ENCODE results near the gene C20orf144.

Gene C20orf144

GRCh38 chr20:33676121-33676520 is 14.0 kb downstream of the C20orf144 start:
- Histone ChIP-seq H2AFZ (ENCODE audit: low read depth, low read length) (no peak overlapping the region), H3K27me3 (ENCODE audit: control insufficient read depth in 1 of 2, insufficient read depth in 1 of 2, low read length in 2 of 2) (no peaks in the 10 kb centered on the region), H3K79me1 (replicated peaks; ENCODE audit: low read length, poor library complexity, severe bottlenecking) (peaks cover 11% of the 10 kb centered on the region), H3K14ac (ENCODE audit: low read length in 2 of 2) (no peak overlapping the region), H2AK5ac (ENCODE audit: low read length, severe bottlenecking) (no peak overlapping the region), H2BK5ac (ENCODE audit: low read depth, low read length, poor library complexity, severe bottlenecking) (no peak overlapping the region), H3K23ac (ENCODE audit: low read length in 2 of 2) (no peak overlapping the region), H3K9ac (ENCODE audit: low read length) (peak overlapping the region; percentile 77), H3K9me3 (ENCODE audit: control insufficient read depth, low read length) (no peaks in the 10 kb centered on the region), H2BK15ac (ENCODE audit: low read depth, poor library complexity, severe bottlenecking) (no peak overlapping the region), H3K4me1 (ENCODE audit: control insufficient read depth, insufficient read depth, low read depth, low read length) (peaks cover 38% of the 10 kb centered on the region), H2BK120ac (ENCODE audit: low read depth, low read length) (no peak overlapping the region), H3K27ac (ENCODE audit: low read length, poor library complexity, severe bottlenecking) (no peak overlapping the region), H3K4me3 (ENCODE audit: insufficient read depth in 1 of 2, low read depth in 1 of 2, low read length in 2 of 2) (no peak overlapping the region), H3K18ac (ENCODE audit: low read depth in 1 of 2, low read length in 2 of 2) (no peak overlapping the region), H4K8ac (ENCODE audit: low read length) (no peak overlapping the region), H4K91ac (ENCODE audit: low read length) (no peak overlapping the region), H3K36me3 (ENCODE audit: control insufficient read depth in 1 of 2, insufficient read depth in 2 of 2, low read depth in 1 of 2, low read length in 2 of 2) (peaks cover 14 to 16% of the 10 kb centered on the region in 2 experiments), H3K4ac (ENCODE audit: low read depth in 1 of 2, low read length in 2 of 2) (no peak overlapping the region), H3K4me2 (ENCODE audit: low read length, poor library complexity, severe bottlenecking) (no peak overlapping the region), H2BK12ac (ENCODE audit: low read length in 2 of 2) (no peak overlapping the region)
- WGBS = 93% methylated on average over 9 of the region's 11 CpGs
- no peak for DNase-seq

GRCh38 chr20:33676652-33677645 is 14.8 kb downstream of the C20orf144 start:
- no peaks in the 10 kb centered on the region for H3K27me3 ChIP-seq (ENCODE audit: control insufficient read depth in 1 of 2, insufficient read depth in 1 of 2, low read length in 2 of 2)
- no peak overlapping the region for H4K91ac ChIP-seq (ENCODE audit: low read length)
- no peak overlapping the region for H2BK15ac ChIP-seq (ENCODE audit: low read depth, poor library complexity, severe bottlenecking)
- H3K23ac ChIP-seq (ENCODE audit: low read length in 2 of 2) = no peak overlapping the region
- H3K4ac ChIP-seq (ENCODE audit: low read depth in 1 of 2, low read length in 2 of 2) = no peak overlapping the region
- no peaks in the 10 kb centered on the region for H3K9me3 ChIP-seq (ENCODE audit: control insufficient read depth, low read length)
- no peak overlapping the region for H3K18ac ChIP-seq (ENCODE audit: low read depth in 1 of 2, low read length in 2 of 2)
- no peak overlapping the region for H3K14ac ChIP-seq (ENCODE audit: low read length in 2 of 2)
- H3K4me3 ChIP-seq (ENCODE audit: insufficient read depth in 1 of 2, low read depth in 1 of 2, low read length in 2 of 2) = no peak overlapping the region
- peaks cover 5 to 8% of the 10 kb centered on the region in 2 experiments for H3K36me3 ChIP-seq (ENCODE audit: control insufficient read depth in 1 of 2, insufficient read depth in 2 of 2, low read depth in 1 of 2, low read length in 2 of 2)
- no peak overlapping the region for H2BK12ac ChIP-seq (ENCODE audit: low read length in 2 of 2)
- no peak overlapping the region for H2AK5ac ChIP-seq (ENCODE audit: low read length, severe bottlenecking)
- H4K8ac ChIP-seq (ENCODE audit: low read length) = no peak overlapping the region
- no peak overlapping the region for H3K4me2 ChIP-seq (ENCODE audit: low read length, poor library complexity, severe bottlenecking)
- H3K79me1 ChIP-seq (replicated peaks; ENCODE audit: low read length, poor library complexity, severe bottlenecking) = peaks cover 7% of the 10 kb centered on the region
- 96% methylated on average over 19 of the region's 31 CpGs for WGBS
- peaks cover 31% of the 10 kb centered on the region for H3K4me1 ChIP-seq (ENCODE audit: control insufficient read depth, insufficient read depth, low read depth, low read length)
- no peak overlapping the region for H3K27ac ChIP-seq (ENCODE audit: low read length, poor library complexity, severe bottlenecking)
- no peak overlapping the region for H3K9ac ChIP-seq (ENCODE audit: low read length)
- DNase-seq = no peak
- H2BK5ac ChIP-seq (ENCODE audit: low read depth, low read length, poor library complexity, severe bottlenecking) = no peak overlapping the region
- no peak overlapping the region for H2AFZ ChIP-seq (ENCODE audit: low read depth, low read length)
- no peak overlapping the region for H2BK120ac ChIP-seq (ENCODE audit: low read depth, low read length)

- Histone ChIP-seq H3K27me3 (ENCODE audit: control insufficient read depth in 1 of 2, insufficient read depth in 1 of 2, low read length in 2 of 2) (no peaks in the 10 kb centered on the region), H2BK5ac (ENCODE audit: low read depth, low read length, poor library complexity, severe bottlenecking) (no peak overlapping the region), H2AK5ac (ENCODE audit: low read length, severe bottlenecking) (no peak overlapping the region), H2BK15ac (ENCODE audit: low read depth, poor library complexity, severe bottlenecking) (no peak overlapping the region), H4K8ac (ENCODE audit: low read length) (no peak overlapping the region), H3K9me3 (ENCODE audit: control insufficient read depth, low read length) (no peaks in the 10 kb centered on the region), H3K23ac (ENCODE audit: low read length in 2 of 2) (no peak overlapping the region), H3K4ac (ENCODE audit: low read depth in 1 of 2, low read length in 2 of 2) (no peak overlapping the region), H2BK120ac (ENCODE audit: low read depth, low read length) (no peak overlapping the region), H3K27ac (ENCODE audit: low read length, poor library complexity, severe bottlenecking) (no peak overlapping the region), H2BK12ac (ENCODE audit: low read length in 2 of 2) (no peak overlapping the region), H3K9ac (ENCODE audit: low read length) (peak overlapping the region; percentile 22), H3K79me1 (replicated peaks; ENCODE audit: low read length, poor library complexity, severe bottlenecking) (peaks cover 11% of the 10 kb centered on the region), H4K91ac (ENCODE audit: low read length) (peak overlapping the region; percentile 22), H3K18ac (ENCODE audit: low read depth in 1 of 2, low read length in 2 of 2) (no peak overlapping the region), H3K4me2 (ENCODE audit: low read length, poor library complexity, severe bottlenecking) (no peak overlapping the region), H3K4me1 (ENCODE audit: control insufficient read depth, insufficient read depth, low read depth, low read length) (peaks cover 19% of the 10 kb centered on the region), H3K4me3 (ENCODE audit: insufficient read depth in 1 of 2, low read depth in 1 of 2, low read length in 2 of 2) (no peak overlapping the region), H3K14ac (ENCODE audit: low read length in 2 of 2) (no peak overlapping the region), H2AFZ (ENCODE audit: low read depth, low read length) (no peak overlapping the region), H3K36me3 (ENCODE audit: control insufficient read depth in 1 of 2, insufficient read depth in 2 of 2, low read depth in 1 of 2, low read length in 2 of 2) (peaks cover 3 to 7% of the 10 kb centered on the region in 2 experiments)
- no peak for DNase-seq
- 96% methylated on average over 15 of the region's 15 CpGs for WGBS
Observed at GRCh38 chr20:33677991-33678702, 16.0 kb downstream of the C20orf144 start.

Measured in mesenchymal stem cell (in vitro differentiated cells and primary cell).